KBM-7 (cell line): ENCODE measurements around the gene HJURP.
A peak's percentile ranks its signal among the peaks of the same experiment; 100 is the strongest.
"Not testable (repeated sequence)": the region's sequence is repeated elsewhere in the genome, so short reads cannot be mapped to it uniquely, and the experiment has no call there.

Experiments
- DNase-seq: peaks from one replicate; pipeline ENCODE4 v3.0.0-alpha.2; 2015
- in situ Hi-C: fragments of 300-500 bp; cut with MboI; formaldehyde crosslinking; loops from 2 replicates; pipeline ENCODE4 v1.14.3; 2020; ENCODE audit warnings: low sequenced_read_pairs, low pct_unique_long_range_greater_than_20kb, mixed read lengths

The HJURP gene

GRCh38 chr2:233854241-233854981 lies at the start of gene HJURP:
TSS of gene HJURP (minus strand) at chr2:233854535. CDS start at chr2:233854500, 35 bp downstream.
- in situ Hi-C loops, result no loop called here
- DNase-seq, result peak; percentile 97

- in situ Hi-C loops, result no loop called here
- DNase-seq, result no peak
Measured at GRCh38 chr2:233901884-233902283, 47.5 kb upstream of the HJURP start.

- DNase-seq, result no peak
- in situ Hi-C loops, result no loop called here
Measured at GRCh38 chr2:233901367-233901766, 47.0 kb upstream of the HJURP start.

- in situ Hi-C loops, DNase-seq: not testable (repeated sequence)
Measured at GRCh38 chr2:233896253-233896652, 41.9 kb upstream of the HJURP start.

- in situ Hi-C loops, result no loop called here
- DNase-seq, result no peak
Measured at GRCh38 chr2:233892793-233893192, 38.5 kb upstream of the HJURP start.

GRCh38 chr2:233882353-233882752 lies 28.0 kb upstream of the HJURP start:
- DNase-seq, result no peak
- in situ Hi-C loops, result no loop called here

GRCh38 chr2:233872125-233872524 lies 17.8 kb upstream of the HJURP start:
- DNase-seq, result peak; percentile 71
- in situ Hi-C loops, result not testable (repeated sequence)

GRCh38 chr2:233871432-233871831 lies 17.1 kb upstream of the HJURP start:
- DNase-seq, result no peak
- in situ Hi-C loops, result no loop called here

GRCh38 chr2:233867993-233868532 lies 13.7 kb upstream of the HJURP start, which contains the start of gene MSL3B:
TSS of gene MSL3B (minus strand) at chr2:233868386.
- in situ Hi-C loops, result no loop called here
- DNase-seq, result no peak

GRCh38 chr2:233866479-233866878 lies 12.1 kb upstream of the HJURP start:
- DNase-seq, result no peak

GRCh38 chr2:233865838-233866237 lies 11.5 kb upstream of the HJURP start:
- in situ Hi-C loops, result no loop called here

More at GRCh38 chr2:233866479-233866878, 12.1 kb upstream of the HJURP start:
- in situ Hi-C loops, result no loop called here

GRCh38 chr2:233862261-233862768 lies 8.0 kb upstream of the HJURP start:
- no peak for DNase-seq
- in situ Hi-C loops, result no loop called here

More at GRCh38 chr2:233865838-233866237, 11.5 kb upstream of the HJURP start:
- peak; percentile 32 for DNase-seq

GRCh38 chr2:233858331-233858730 lies 4.0 kb upstream of the HJURP start:
- in situ Hi-C loops, result no loop called here
- DNase-seq, result no peak

GRCh38 chr2:233857511-233858141 lies 3.3 kb upstream of the HJURP start:
- peak; percentile 60 for DNase-seq
- in situ Hi-C loops, result no loop called here

GRCh38 chr2:233856184-233856583 lies 1.8 kb upstream of the HJURP start:
- in situ Hi-C loops, result no loop called here
- no peak for DNase-seq

- in situ Hi-C loops, result no loop called here
- no peak for DNase-seq
Measured at GRCh38 chr2:233855345-233855744, 1.0 kb upstream of the HJURP start.

GRCh38 chr2:233853883-233854240 lies 473 bp downstream of the HJURP start:
- DNase-seq, result no peak
- in situ Hi-C loops, result no loop called here

GRCh38 chr2:233853353-233853752 lies 982 bp downstream of the HJURP start:
- in situ Hi-C loops, result no loop called here
- DNase-seq, result no peak

- peak; percentile 81 for DNase-seq
Measured at GRCh38 chr2:233852056-233852455, 2.3 kb downstream of the HJURP start.

GRCh38 chr2:233851169-233851568 lies 3.2 kb downstream of the HJURP start:
- in situ Hi-C loops, result no loop called here
- no peak for DNase-seq

More at GRCh38 chr2:233852056-233852455, 2.3 kb downstream of the HJURP start:
- in situ Hi-C loops, result no loop called here
